Measurements from ENCODE around the gene CLPTM1L.

The CLPTM1L gene

GRCh38 chr5:1359713-1360112, 14.8 kb upstream of the CLPTM1L start:
- no peak overlapping the region for H3K9ac ChIP-seq (ENCODE audit: low read depth, low read length)
- no peaks in the 10 kb centered on the region for H3K36me3 ChIP-seq (ENCODE audit: insufficient read depth, low read length)
- no peaks in the 10 kb centered on the region for H3K9me3 ChIP-seq (ENCODE audit: control insufficient read depth, insufficient read depth, low read length)
- no peaks in the 10 kb centered on the region for H3K4me1 ChIP-seq (ENCODE audit: insufficient read depth, low read length)

- Histone ChIP-seq H3K4me1 (ENCODE audit: insufficient read depth, low read length) (no peaks in the 10 kb centered on the region), H3K36me3 (ENCODE audit: insufficient read depth, low read length) (no peaks in the 10 kb centered on the region), H3K9ac (ENCODE audit: low read depth, low read length) (no peak overlapping the region), H3K9me3 (ENCODE audit: control insufficient read depth, insufficient read depth, low read length) (no peaks in the 10 kb centered on the region)
Measured at GRCh38 chr5:1359031-1359645, 14.2 kb upstream of the CLPTM1L start.

GRCh38 chr5:1358726-1359025, 13.8 kb upstream of the CLPTM1L start:
- no peaks in the 10 kb centered on the region for H3K36me3 ChIP-seq (ENCODE audit: insufficient read depth, low read length)
- no peaks in the 10 kb centered on the region for H3K9me3 ChIP-seq (ENCODE audit: control insufficient read depth, insufficient read depth, low read length)
- H3K9ac ChIP-seq (ENCODE audit: low read depth, low read length) = no peak overlapping the region
- H3K4me1 ChIP-seq (ENCODE audit: insufficient read depth, low read length) = no peaks in the 10 kb centered on the region

GRCh38 chr5:1357946-1358725, 13.2 kb upstream of the CLPTM1L start:
- Histone ChIP-seq H3K9me3 (ENCODE audit: control insufficient read depth, insufficient read depth, low read length) (no peaks in the 10 kb centered on the region), H3K36me3 (ENCODE audit: insufficient read depth, low read length) (no peaks in the 10 kb centered on the region), H3K4me1 (ENCODE audit: insufficient read depth, low read length) (no peaks in the 10 kb centered on the region), H3K9ac (ENCODE audit: low read depth, low read length) (no peak overlapping the region)

- H3K4me1 ChIP-seq (ENCODE audit: insufficient read depth, low read length) = no peaks in the 10 kb centered on the region
- no peaks in the 10 kb centered on the region for H3K9me3 ChIP-seq (ENCODE audit: control insufficient read depth, insufficient read depth, low read length)
- no peak overlapping the region for H3K9ac ChIP-seq (ENCODE audit: low read depth, low read length)
- no peaks in the 10 kb centered on the region for H3K36me3 ChIP-seq (ENCODE audit: insufficient read depth, low read length)
Measured at GRCh38 chr5:1356873-1357787, 12.2 kb upstream of the CLPTM1L start.

GRCh38 chr5:1354576-1354975, 9.7 kb upstream of the CLPTM1L start:
- Histone ChIP-seq H3K9ac (ENCODE audit: low read depth, low read length) (no peak overlapping the region), H3K9me3 (ENCODE audit: control insufficient read depth, insufficient read depth, low read length) (no peaks in the 10 kb centered on the region), H3K36me3 (ENCODE audit: insufficient read depth, low read length) (no peaks in the 10 kb centered on the region), H3K4me1 (ENCODE audit: insufficient read depth, low read length) (no peaks in the 10 kb centered on the region)

GRCh38 chr5:1352231-1353219, 7.6 kb upstream of the CLPTM1L start:
- Histone ChIP-seq H3K9me3 (ENCODE audit: control insufficient read depth, insufficient read depth, low read length) (no peaks in the 10 kb centered on the region), H3K9ac (ENCODE audit: low read depth, low read length) (no peak overlapping the region), H3K4me1 (ENCODE audit: insufficient read depth, low read length) (no peaks in the 10 kb centered on the region), H3K36me3 (ENCODE audit: insufficient read depth, low read length) (no peaks in the 10 kb centered on the region)

GRCh38 chr5:1351156-1351555, 6.3 kb upstream of the CLPTM1L start:
- no peaks in the 10 kb centered on the region for H3K4me1 ChIP-seq (ENCODE audit: insufficient read depth, low read length)
- no peaks in the 10 kb centered on the region for H3K36me3 ChIP-seq (ENCODE audit: insufficient read depth, low read length)
- H3K9ac ChIP-seq (ENCODE audit: low read depth, low read length) = no peak overlapping the region
- no peaks in the 10 kb centered on the region for H3K9me3 ChIP-seq (ENCODE audit: control insufficient read depth, insufficient read depth, low read length)

GRCh38 chr5:1349246-1349645, 4.3 kb upstream of the CLPTM1L start:
- Histone ChIP-seq H3K9ac (ENCODE audit: low read depth, low read length) (no peak overlapping the region), H3K36me3 (ENCODE audit: insufficient read depth, low read length) (no peaks in the 10 kb centered on the region), H3K9me3 (ENCODE audit: control insufficient read depth, insufficient read depth, low read length) (no peaks in the 10 kb centered on the region), H3K4me1 (ENCODE audit: insufficient read depth, low read length) (no peaks in the 10 kb centered on the region; the same call in 1 of the 2 replicates)

GRCh38 chr5:1348986-1349245, 4.0 kb upstream of the CLPTM1L start:
- H3K36me3 ChIP-seq (ENCODE audit: insufficient read depth, low read length) = no peaks in the 10 kb centered on the region
- no peak overlapping the region for H3K9ac ChIP-seq (ENCODE audit: low read depth, low read length)
- no peaks in the 10 kb centered on the region; the same call in 1 of the 2 replicates for H3K4me1 ChIP-seq (ENCODE audit: insufficient read depth, low read length)
- H3K9me3 ChIP-seq (ENCODE audit: control insufficient read depth, insufficient read depth, low read length) = no peaks in the 10 kb centered on the region

- Histone ChIP-seq H3K9ac (ENCODE audit: low read depth, low read length) (no peak overlapping the region), H3K9me3 (ENCODE audit: control insufficient read depth, insufficient read depth, low read length) (no peaks in the 10 kb centered on the region), H3K4me1 (ENCODE audit: insufficient read depth, low read length) (no peaks in the 10 kb centered on the region; the same call in 1 of the 2 replicates), H3K36me3 (ENCODE audit: insufficient read depth, low read length) (0 out of 2 replicates have a peak, but pooled peaks cover 4% of the 10 kb centered on the region)
Measured at GRCh38 chr5:1347571-1347970, 2.7 kb upstream of the CLPTM1L start.

GRCh38 chr5:1346627-1347440, 1.9 kb upstream of the CLPTM1L start:
- no peak overlapping the region for H3K9ac ChIP-seq (ENCODE audit: low read depth, low read length)

GRCh38 chr5:1345876-1346626, 1.2 kb upstream of the CLPTM1L start:
- Histone ChIP-seq H3K9ac (ENCODE audit: low read depth, low read length) (peak overlapping the region; percentile 96), H3K4me1 (ENCODE audit: insufficient read depth, low read length) (no peaks in the 10 kb centered on the region; the same call in 1 of the 2 replicates), H3K9me3 (ENCODE audit: control insufficient read depth, insufficient read depth, low read length) (no peaks in the 10 kb centered on the region), H3K36me3 (ENCODE audit: insufficient read depth, low read length) (peaks cover 10% of the 10 kb centered on the region; the same call in 1 of the 2 replicates)

More at GRCh38 chr5:1346627-1347440, 1.9 kb upstream of the CLPTM1L start:
- Histone ChIP-seq H3K9me3 (ENCODE audit: control insufficient read depth, insufficient read depth, low read length) (no peaks in the 10 kb centered on the region), H3K4me1 (ENCODE audit: insufficient read depth, low read length) (no peaks in the 10 kb centered on the region; the same call in 1 of the 2 replicates), H3K36me3 (ENCODE audit: insufficient read depth, low read length) (peaks cover 10% of the 10 kb centered on the region; the same call in 1 of the 2 replicates)
